Transverse colon (tissue), 4 donors: Measurements from ENCODE around the gene ZNF804B.

Experiments used
- CTCF ChIP-seq, 5 experiments: fragments of 200-600 bp in 3 of 5; fragments of 450-650 bp in 2 of 5; sonication (generic) in 3 of 5; IDR thresholded peaks; 1 replicate in 2 of 5; 2 replicates in 3 of 5; pipeline ENCODE4 v1.5.1; 2016 to 2017; ENCODE audit warnings: antibody characterized with exemption in 5 of 5, inconsistent platforms in 3 of 5, mild to moderate bottlenecking in 2 of 5, moderate library complexity in 1 of 5
- EP300 ChIP-seq: sonication (generic); formaldehyde crosslinking; IDR thresholded peaks from one replicate; pipeline ENCODE4 v1.6.1; 2017; ENCODE audit warnings: antibody characterized with exemption, low read depth
- POLR2A ChIP-seq: fragments of 450-650 bp; IDR thresholded peaks from one replicate; pipeline ENCODE4 v1.6.1; 2016; ENCODE audit warnings: antibody characterized with exemption, mild to moderate bottlenecking, moderate library complexity
- POLR2AphosphoS5 ChIP-seq, 3 donors: sonication (generic); formaldehyde crosslinking; IDR thresholded peaks; one replicate each; pipeline ENCODE4 v1.6.1; 2016; ENCODE audit warnings: antibody characterized with exemption in 3 of 3

GRCh38 chr7:88929719-88930118 is 170.2 kb downstream of the ZNF804B start:
- TF ChIP-seq CTCF (IDR thresholded peaks at IDR 0.05) (no peak), POLR2AphosphoS5 (IDR thresholded peaks at IDR 0.05) (no peak), POLR2A (no peak), EP300 (no peak)
